ENCODE measurements around the gene OAS3.
"Not testable (repeated sequence)": the region's sequence is repeated elsewhere in the genome, so short reads cannot be mapped to it uniquely, and the experiment has no call there.

OAS3 gene

DNA sequence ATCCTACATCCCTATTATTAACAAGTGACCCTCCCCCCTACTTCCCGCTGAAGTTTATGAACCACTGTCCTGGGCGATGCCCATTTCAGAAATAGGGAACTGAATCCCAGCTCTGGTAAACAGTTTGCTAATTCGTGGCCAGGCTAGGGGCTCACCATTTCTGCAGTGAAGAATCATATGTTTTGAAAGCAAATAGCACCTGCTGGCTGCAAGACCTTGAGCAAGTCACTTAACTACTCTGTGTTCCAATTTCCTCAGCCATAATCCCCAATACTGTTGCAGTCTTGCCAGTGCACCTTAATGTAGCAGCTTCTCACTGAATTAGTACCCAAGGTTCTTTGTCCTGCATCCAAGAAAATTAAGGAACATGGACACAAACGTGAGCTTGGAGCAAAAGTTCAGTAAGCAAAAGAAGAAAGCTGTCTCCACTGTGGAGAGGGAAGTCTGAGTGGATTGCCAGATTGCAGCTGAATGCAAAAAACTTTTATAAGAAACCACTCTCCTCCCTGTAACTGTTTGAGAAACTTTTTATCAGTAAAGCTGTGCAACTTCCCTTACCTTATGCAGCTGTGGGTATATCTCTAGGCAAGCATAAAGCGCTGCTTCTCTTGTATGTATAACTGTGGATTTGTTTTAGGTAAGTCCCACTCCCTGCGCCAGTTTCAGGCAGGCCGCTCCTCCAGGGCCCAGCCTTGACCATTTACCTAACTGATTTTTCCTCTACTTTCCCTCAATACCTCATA is 30.7 kb upstream of the OAS3 start:
- peak overlapping the region; percentile 55 to 87 for H3K4me3 ChIP-seq (ENCODE audit: low read depth in 1 of 2, low read length in 2 of 2)
- H3K36me3 ChIP-seq (ENCODE audit: control insufficient read depth in 1 of 2, insufficient read depth in 2 of 2, low read length in 2 of 2) = peaks cover 3 to 11% of the 10 kb centered on the region in 2 donors
- H3K27me3 ChIP-seq (ENCODE audit: low read depth, low read length) = no peaks in the 10 kb centered on the region
- H3K9me3 ChIP-seq (ENCODE audit: control insufficient read depth in 1 of 2, low read length in 2 of 2) = peaks cover 0 to 15% of the 10 kb centered on the region in 2 donors
- peaks cover 7 to 25% of the 10 kb centered on the region in 2 donors for H3K4me1 ChIP-seq (ENCODE audit: control insufficient read depth in 1 of 2, insufficient read depth in 2 of 2, low read length in 2 of 2)
- H3K27ac ChIP-seq (ENCODE audit: low read length) = peak overlapping the region; percentile 89

DNA sequence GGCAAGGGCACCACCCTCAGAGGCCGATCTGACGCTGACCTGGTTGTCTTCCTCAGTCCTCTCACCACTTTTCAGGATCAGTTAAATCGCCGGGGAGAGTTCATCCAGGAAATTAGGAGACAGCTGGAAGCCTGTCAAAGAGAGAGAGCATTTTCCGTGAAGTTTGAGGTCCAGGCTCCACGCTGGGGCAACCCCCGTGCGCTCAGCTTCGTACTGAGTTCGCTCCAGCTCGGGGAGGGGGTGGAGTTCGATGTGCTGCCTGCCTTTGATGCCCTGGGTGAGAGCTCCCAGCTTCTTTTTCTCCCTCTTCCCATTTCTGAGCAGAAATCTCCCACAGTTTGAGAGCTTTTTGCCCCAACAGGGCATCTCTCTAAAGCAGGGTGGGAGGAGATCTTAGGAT is 29.7 kb upstream of the OAS3 start:
- Histone ChIP-seq H3K27ac (ENCODE audit: low read length) (no peak overlapping the region), H3K36me3 (ENCODE audit: control insufficient read depth in 1 of 2, insufficient read depth in 2 of 2, low read length in 2 of 2) (peaks cover 3 to 15% of the 10 kb centered on the region in 2 donors), H3K4me1 (ENCODE audit: control insufficient read depth in 1 of 2, insufficient read depth in 2 of 2, low read length in 2 of 2) (peaks cover 7 to 25% of the 10 kb centered on the region in 2 donors), H3K9me3 (ENCODE audit: control insufficient read depth in 1 of 2, low read length in 2 of 2) (peaks cover 7 to 23% of the 10 kb centered on the region in 2 donors), H3K4me3 (ENCODE audit: low read depth in 1 of 2, low read length in 2 of 2) (peak overlapping the region; percentile 55 to 87), H3K27me3 (ENCODE audit: low read depth, low read length) (no peaks in the 10 kb centered on the region)

DNA sequence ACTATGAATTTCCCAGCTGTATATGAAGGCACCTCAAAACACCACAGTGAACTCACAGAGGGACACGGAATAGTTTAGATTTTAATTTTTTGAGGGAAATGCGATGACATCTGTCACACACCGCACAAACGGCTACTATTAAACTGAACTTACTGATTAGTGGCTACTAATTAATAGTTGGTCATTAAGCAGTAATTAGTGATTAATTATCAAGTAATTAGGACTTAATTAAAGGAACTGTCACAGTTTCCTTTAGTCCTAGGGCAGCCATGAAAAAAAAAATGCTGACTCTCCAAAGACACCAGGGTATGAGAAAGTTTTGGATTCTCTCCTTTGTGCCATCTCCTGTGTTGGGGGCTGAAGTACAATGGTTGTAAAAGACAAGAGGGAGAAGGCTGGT is 28.6 kb upstream of the OAS3 start:
- Histone ChIP-seq H3K27ac (ENCODE audit: low read length) (no peak overlapping the region), H3K36me3 (ENCODE audit: control insufficient read depth in 1 of 2, insufficient read depth in 2 of 2, low read length in 2 of 2) (peaks cover 3 to 15% of the 10 kb centered on the region in 2 donors), H3K4me1 (ENCODE audit: control insufficient read depth in 1 of 2, insufficient read depth in 2 of 2, low read length in 2 of 2) (peaks cover 4 to 25% of the 10 kb centered on the region in 2 donors), H3K9me3 (ENCODE audit: control insufficient read depth in 1 of 2, low read length in 2 of 2) (peaks cover 7 to 26% of the 10 kb centered on the region in 2 donors), H3K27me3 (ENCODE audit: low read depth, low read length) (no peaks in the 10 kb centered on the region), H3K4me3 (ENCODE audit: low read depth in 1 of 2, low read length in 2 of 2) (no peak overlapping the region)

DNA sequence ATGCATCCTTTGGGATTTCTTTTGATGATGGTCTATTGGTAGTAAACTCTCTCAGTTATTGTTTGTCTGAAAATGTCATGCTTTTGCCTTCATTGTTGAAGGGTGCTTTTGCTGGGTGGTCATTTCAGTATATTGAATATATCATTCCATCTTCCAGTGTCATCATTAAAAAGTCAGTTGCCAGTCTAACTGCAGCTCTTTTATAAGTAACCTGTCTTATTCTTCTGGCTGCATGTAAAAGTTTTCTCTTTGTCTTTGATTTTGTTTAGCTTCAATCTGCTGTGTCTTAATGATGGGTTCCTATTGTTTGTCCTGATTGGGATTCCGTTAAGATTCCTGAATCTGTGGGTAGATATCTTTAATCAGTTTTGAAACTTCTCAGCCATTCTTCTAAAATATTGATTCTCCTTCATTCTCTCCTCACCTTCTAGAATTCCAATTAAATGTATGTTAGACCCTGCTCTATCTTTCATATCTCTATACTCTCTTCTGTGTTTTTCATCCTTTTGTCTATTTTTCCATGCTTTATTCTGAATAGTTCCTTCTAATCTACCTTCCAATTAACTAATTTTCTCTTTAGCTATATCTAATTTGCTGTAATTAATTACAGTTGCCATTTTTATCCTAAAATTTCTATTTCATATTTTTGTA is 25.1 kb upstream of the OAS3 start:
- Histone ChIP-seq H3K27me3 (ENCODE audit: low read depth, low read length) (no peaks in the 10 kb centered on the region), H3K36me3 (ENCODE audit: control insufficient read depth in 1 of 2, insufficient read depth in 2 of 2, low read length in 2 of 2) (peaks cover 17 to 26% of the 10 kb centered on the region in 2 donors), H3K27ac (ENCODE audit: low read length) (no peak overlapping the region), H3K4me3 (ENCODE audit: low read depth in 1 of 2, low read length in 2 of 2) (peak overlapping the region in 1 of 2 donors; percentile 6), H3K4me1 (ENCODE audit: control insufficient read depth in 1 of 2, insufficient read depth in 2 of 2, low read length in 2 of 2) (peaks cover 0 to 7% of the 10 kb centered on the region in 2 donors), H3K9me3 (ENCODE audit: control insufficient read depth in 1 of 2, low read length in 2 of 2) (peaks cover 7 to 26% of the 10 kb centered on the region in 2 donors)

DNA sequence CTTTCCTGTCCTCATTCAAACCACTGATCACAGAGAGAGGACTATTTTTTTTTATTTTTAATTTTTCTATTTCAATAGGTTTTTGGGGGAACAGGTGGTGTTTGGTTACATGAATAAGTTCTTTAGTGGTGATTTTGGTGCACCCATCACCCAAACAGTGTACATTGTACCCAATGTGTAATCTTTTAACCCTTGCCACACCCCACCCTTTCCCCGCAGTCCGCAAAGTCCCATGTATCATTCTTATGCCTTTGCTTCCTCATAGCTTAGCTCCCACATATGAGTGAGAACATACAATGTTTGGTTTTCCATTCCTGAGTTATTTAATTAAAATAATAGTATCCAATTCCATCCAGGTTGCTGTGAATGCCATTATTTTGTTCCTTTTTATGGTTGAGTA is 24.4 kb upstream of the OAS3 start:
- not testable (repeated sequence) for H3K27ac ChIP-seq (ENCODE audit: low read length); H3K27me3 ChIP-seq (ENCODE audit: low read depth, low read length); H3K4me1 ChIP-seq (ENCODE audit: control insufficient read depth in 1 of 2, insufficient read depth in 2 of 2, low read length in 2 of 2); H3K4me3 ChIP-seq (ENCODE audit: low read depth in 1 of 2, low read length in 2 of 2)
- H3K36me3 ChIP-seq (ENCODE audit: control insufficient read depth in 1 of 2, insufficient read depth in 2 of 2, low read length in 2 of 2) = peaks cover 23 to 33% of the 10 kb centered on the region in 2 donors
- H3K9me3 ChIP-seq (ENCODE audit: control insufficient read depth in 1 of 2, low read length in 2 of 2) = peaks cover 7 to 26% of the 10 kb centered on the region in 2 donors

DNA sequence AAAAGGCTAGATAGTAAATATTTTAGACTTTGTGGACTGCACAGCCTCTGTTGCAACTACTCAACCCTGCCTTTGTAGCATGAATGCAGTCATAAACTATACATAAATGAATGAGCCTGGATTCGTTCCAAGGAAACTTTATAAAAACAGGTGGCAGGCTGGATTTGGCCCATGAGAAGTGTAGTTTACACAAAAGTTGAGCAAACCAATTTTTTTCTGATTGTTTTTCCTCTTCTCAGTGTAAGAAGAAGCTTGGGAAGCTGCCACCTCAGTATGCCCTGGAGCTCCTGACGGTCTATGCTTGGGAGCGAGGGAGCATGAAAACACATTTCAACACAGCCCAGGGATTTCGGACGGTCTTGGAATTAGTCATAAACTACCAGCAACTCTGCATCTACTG is 22.0 kb upstream of the OAS3 start:
- H3K4me1 ChIP-seq (ENCODE audit: control insufficient read depth in 1 of 2, insufficient read depth in 2 of 2, low read length in 2 of 2) = peaks cover 0 to 3% of the 10 kb centered on the region in 2 donors
- no peak overlapping the region for H3K4me3 ChIP-seq (ENCODE audit: low read depth in 1 of 2, low read length in 2 of 2)
- peaks cover 7 to 24% of the 10 kb centered on the region in 2 donors for H3K9me3 ChIP-seq (ENCODE audit: control insufficient read depth in 1 of 2, low read length in 2 of 2)
- H3K27ac ChIP-seq (ENCODE audit: low read length) = no peak overlapping the region
- H3K27me3 ChIP-seq (ENCODE audit: low read depth, low read length) = no peaks in the 10 kb centered on the region
- peaks cover 25 to 43% of the 10 kb centered on the region in 2 donors for H3K36me3 ChIP-seq (ENCODE audit: control insufficient read depth in 1 of 2, insufficient read depth in 2 of 2, low read length in 2 of 2)

DNA sequence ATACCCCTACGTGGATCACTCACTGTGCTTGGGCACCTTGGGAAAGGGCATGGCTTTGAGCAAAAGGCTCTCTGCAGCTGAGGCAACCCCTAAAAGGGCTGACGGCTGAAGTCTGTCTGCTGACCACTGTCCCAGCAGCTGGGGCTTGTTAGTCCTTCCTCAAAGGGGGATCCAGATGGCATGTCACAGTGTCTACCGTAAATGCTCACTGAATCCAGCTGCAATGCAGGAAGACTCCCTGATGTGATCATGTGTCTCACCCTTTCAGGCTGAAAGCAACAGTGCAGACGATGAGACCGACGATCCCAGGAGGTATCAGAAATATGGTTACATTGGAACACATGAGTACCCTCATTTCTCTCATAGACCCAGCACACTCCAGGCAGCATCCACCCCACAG is 19.2 kb upstream of the OAS3 start:
- H3K4me1 ChIP-seq (ENCODE audit: control insufficient read depth in 1 of 2, insufficient read depth in 2 of 2, low read length in 2 of 2) = peaks cover 0 to 3% of the 10 kb centered on the region in 2 donors
- H3K4me3 ChIP-seq (ENCODE audit: low read depth in 1 of 2, low read length in 2 of 2) = no peak overlapping the region
- H3K27ac ChIP-seq (ENCODE audit: low read length) = no peak overlapping the region
- no peaks in the 10 kb centered on the region for H3K27me3 ChIP-seq (ENCODE audit: low read depth, low read length)
- no peaks in the 10 kb centered on the region for H3K9me3 ChIP-seq (ENCODE audit: control insufficient read depth in 1 of 2, low read length in 2 of 2)
- H3K36me3 ChIP-seq (ENCODE audit: control insufficient read depth in 1 of 2, insufficient read depth in 2 of 2, low read length in 2 of 2) = peaks cover 25 to 35% of the 10 kb centered on the region in 2 donors

DNA sequence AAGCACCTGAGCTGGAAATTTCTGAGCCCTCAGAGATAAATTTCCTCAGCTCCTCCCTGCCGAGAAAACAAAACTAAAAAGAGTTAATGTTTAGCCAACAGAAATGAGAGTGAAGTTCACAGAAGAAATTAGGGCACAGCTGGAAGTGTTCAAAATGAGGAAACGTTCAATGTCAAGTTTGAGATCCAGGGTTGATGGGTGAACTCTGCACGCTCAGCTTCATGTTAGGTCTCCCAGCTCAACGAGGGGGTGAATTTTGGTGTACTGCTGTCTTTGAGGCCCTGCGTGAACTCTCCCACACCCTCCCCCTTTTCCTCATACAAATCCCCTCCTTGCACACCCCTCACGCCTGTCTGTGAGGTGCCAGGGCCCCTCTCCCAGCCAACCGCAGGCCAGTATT is 13.3 kb upstream of the OAS3 start:
- no peaks in the 10 kb centered on the region for H3K27me3 ChIP-seq (ENCODE audit: low read depth, low read length)
- no peak overlapping the region for H3K4me3 ChIP-seq (ENCODE audit: low read depth in 1 of 2, low read length in 2 of 2)
- H3K9me3 ChIP-seq (ENCODE audit: control insufficient read depth in 1 of 2, low read length in 2 of 2) = no peaks in the 10 kb centered on the region
- no peak overlapping the region for H3K27ac ChIP-seq (ENCODE audit: low read length)
- peaks cover 2 to 7% of the 10 kb centered on the region in 2 donors for H3K36me3 ChIP-seq (ENCODE audit: control insufficient read depth in 1 of 2, insufficient read depth in 2 of 2, low read length in 2 of 2)
- no peaks in the 10 kb centered on the region for H3K4me1 ChIP-seq (ENCODE audit: control insufficient read depth in 1 of 2, insufficient read depth in 2 of 2, low read length in 2 of 2)

DNA sequence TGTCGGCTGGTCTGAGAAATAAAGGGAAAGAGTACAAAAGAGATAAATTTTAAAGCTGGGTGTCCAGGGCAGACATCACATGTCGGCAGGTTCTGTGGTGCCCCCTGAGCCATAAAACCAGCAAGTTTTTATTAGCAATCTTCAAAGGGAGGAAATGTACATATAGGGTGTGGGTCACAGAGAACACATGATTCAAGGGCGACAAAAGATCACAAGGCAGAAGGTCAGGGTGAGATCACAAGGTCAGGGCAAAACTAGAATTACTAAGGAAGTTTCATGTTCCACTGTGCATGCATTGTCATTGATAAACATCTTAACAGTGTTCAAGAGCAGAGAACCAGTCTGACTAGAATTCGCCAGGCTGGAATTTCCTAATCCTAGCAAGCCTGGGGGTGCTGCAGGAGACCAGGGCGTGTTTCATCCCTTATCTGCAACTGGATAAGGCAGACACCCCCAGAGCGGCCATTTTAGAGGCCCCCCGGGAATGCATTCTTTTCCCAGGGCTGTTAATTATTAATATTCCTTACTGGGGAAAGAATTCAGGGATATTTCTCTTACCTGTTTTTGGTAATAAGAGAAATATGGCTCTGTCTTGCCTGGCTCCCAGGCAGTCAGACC is 11.7 kb upstream of the OAS3 start:
- H3K27me3 ChIP-seq (ENCODE audit: low read depth, low read length); H3K4me1 ChIP-seq (ENCODE audit: control insufficient read depth in 1 of 2, insufficient read depth in 2 of 2, low read length in 2 of 2); H3K4me3 ChIP-seq (ENCODE audit: low read depth in 1 of 2, low read length in 2 of 2); H3K9me3 ChIP-seq (ENCODE audit: control insufficient read depth in 1 of 2, low read length in 2 of 2); H3K36me3 ChIP-seq (ENCODE audit: control insufficient read depth in 1 of 2, insufficient read depth in 2 of 2, low read length in 2 of 2); H3K27ac ChIP-seq (ENCODE audit: low read length): not testable (repeated sequence)

DNA sequence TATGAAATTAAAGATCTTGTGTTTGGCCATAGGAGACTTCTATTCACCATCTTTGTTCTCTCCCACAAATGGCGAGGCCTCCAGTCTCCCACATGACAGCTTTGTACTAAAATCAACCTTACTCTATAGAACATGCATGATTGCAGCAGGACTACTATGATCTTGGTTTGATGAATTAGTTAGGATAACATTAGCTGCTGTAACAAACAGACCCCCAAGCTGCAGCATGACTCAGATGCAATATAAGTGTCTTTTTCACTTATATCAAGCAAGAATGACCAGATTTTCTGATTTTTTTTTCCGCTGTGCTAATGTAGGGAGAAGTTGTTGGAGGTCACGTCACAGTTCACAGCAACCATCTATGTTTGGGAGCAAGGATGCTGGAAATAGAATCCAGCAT is 10.8 kb upstream of the OAS3 start:
- H3K4me3 ChIP-seq (ENCODE audit: low read depth in 1 of 2, low read length in 2 of 2) = no peak overlapping the region

DNA sequence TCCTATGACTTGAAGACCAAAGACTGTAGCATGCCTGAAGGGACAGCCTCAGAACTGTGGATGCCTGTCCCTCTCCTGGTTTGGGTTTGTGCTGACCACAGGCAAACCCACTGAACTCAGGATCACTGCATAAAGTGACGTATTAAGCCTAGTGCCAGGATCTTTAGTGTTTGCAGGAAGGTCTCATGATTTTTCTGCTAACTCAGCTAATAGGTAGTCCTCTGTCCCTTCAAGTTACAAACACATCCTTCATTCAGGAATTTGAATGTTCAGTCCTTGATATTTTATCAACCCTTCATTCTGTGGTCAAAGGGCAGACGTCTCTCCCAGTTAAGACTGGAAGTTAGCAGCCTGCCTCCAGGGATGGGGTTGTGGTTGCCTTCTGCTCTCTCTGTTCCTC is 10.3 kb upstream of the OAS3 start:
- Histone ChIP-seq H3K27ac (ENCODE audit: low read length) (no peak overlapping the region), H3K27me3 (ENCODE audit: low read depth, low read length) (no peaks in the 10 kb centered on the region), H3K4me1 (ENCODE audit: control insufficient read depth in 1 of 2, insufficient read depth in 2 of 2, low read length in 2 of 2) (no peaks in the 10 kb centered on the region), H3K9me3 (ENCODE audit: control insufficient read depth in 1 of 2, low read length in 2 of 2) (no peaks in the 10 kb centered on the region), H3K4me3 (ENCODE audit: low read depth in 1 of 2, low read length in 2 of 2) (no peak overlapping the region), H3K36me3 (ENCODE audit: control insufficient read depth in 1 of 2, insufficient read depth in 2 of 2, low read length in 2 of 2) (no peaks in the 10 kb centered on the region)

More for the DNA sequence above, 10.8 kb upstream of the OAS3 start:
- no peaks in the 10 kb centered on the region for H3K9me3 ChIP-seq (ENCODE audit: control insufficient read depth in 1 of 2, low read length in 2 of 2)
- no peaks in the 10 kb centered on the region for H3K36me3 ChIP-seq (ENCODE audit: control insufficient read depth in 1 of 2, insufficient read depth in 2 of 2, low read length in 2 of 2)
- no peaks in the 10 kb centered on the region for H3K27me3 ChIP-seq (ENCODE audit: low read depth, low read length)
- no peak overlapping the region for H3K27ac ChIP-seq (ENCODE audit: low read length)
- H3K4me1 ChIP-seq (ENCODE audit: control insufficient read depth in 1 of 2, insufficient read depth in 2 of 2, low read length in 2 of 2) = no peaks in the 10 kb centered on the region
